Stimulated activated CD8-positive, alpha-beta memory T cell treated with anti-CD3 and anti-CD28 coated beads, Interleukin-7, amount 100 ng/mL, for 1 hour (primary cell): ENCODE results near the gene DAGLA.
"Not testable (repeated sequence)": the region's sequence is repeated elsewhere in the genome, so short reads cannot be mapped to it uniquely, and the experiment has no call there.

ENCODE experiments used
- DNase-seq, 2 donors: peaks; one replicate each; pipeline ENCODE4 v3.0.0-alpha.2; 2020; ENCODE audit warnings: low read depth in 2 of 2

DAGLA gene

DNA sequence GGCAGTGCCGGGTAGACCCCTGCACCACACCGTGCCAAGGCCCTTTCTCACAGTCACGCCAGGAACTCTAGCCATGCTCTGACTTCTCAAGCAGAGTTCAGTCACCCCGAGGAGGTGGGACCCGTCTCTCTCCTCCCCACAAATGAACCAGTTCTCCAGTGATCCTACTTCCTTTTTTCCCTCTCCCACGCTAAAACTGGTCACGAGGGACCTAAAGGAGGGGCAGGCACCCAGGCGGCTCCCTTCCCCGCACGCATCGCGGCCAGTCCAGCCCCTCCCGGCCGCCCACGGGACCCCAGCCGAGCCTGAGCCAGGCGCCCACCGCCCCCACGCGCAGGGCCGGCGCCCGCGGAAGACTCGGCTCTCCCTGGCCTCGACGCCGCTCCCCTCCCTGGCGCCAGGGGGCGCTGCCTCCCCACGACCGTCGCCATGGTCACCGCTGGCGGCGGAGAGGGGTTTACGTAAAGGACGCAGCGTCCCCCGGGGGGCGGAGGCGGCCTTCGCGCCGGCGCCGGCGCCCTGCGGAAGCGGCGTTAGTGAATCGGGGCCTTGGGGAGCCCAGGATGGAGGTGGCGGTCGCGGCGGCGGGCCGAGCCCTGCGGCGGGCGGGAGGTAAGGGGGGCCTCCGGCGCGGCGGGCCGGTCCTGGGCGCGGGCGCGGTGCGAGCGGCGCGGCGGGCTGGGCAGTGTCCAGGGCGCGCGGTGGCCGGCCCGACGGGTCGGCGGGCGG, at the start of gene DAGLA:
Gene DAGLA (plus strand): TSS at position 499 of the 729 bp plus-strand sequence. CDS start 39,765 bp downstream, outside the sequence.
- DNase-seq = peak; percentile 66 to 68

DNA sequence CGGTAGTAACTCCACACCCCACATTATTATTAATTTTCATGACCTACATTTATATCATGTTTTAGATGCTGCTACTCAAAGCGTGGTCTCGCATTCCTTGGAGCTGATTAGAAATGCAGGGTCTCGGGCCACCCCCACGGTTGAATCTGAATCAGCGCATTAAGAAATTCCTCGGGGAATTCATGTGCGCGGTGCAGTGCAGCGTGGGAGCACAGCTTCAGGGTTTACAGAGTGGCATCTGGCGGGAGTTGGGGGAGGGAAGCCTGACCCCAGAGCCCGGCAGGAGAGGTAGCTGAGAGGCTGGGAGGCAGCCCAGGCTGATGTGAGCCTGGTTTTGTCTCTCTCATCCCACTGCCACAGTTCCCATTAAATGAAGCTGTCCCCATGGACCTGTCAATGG, 48.1 kb upstream of the DAGLA start:
- DNase-seq = no peak

DNA sequence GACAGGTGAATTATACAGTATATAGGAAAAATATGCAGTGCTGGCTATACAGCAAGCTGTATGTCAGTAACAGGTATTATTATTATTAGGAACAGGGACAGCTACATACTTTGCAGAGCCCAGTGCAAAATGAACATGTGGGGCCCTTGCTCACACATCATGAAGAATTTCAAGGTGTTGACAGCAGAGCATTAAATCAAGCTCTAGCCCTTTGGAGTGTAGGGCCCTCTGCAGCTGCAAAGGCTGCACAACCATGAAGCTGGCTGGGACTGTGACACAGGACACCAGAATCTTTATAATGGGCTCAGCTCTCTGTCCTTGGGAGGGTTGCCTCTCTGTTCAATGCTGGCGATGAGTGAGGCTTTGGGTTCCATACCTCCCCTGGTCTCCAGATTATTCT, 44.9 kb upstream of the DAGLA start:
- no peak for DNase-seq

DNA sequence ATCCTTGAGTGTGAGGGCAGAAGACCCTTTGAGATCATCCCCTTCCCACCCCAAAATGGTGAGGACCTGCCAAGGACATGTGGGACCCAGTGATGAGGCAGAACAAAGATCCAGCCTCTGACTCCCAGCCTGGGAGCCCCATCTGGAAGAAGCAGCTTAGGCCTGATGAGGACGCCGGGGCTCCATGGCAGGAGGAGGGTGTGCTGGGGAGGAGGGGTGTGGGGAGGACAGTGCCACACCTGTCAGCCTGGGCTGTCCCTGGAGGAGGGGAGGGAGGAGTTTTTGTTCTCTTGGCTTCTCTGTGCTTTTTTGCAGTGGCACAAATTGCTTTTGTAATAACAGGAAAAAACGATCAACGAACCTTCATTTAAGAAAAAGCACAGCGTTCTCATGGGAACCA, 44.4 kb upstream of the DAGLA start:
- DNase-seq = no peak

DNA sequence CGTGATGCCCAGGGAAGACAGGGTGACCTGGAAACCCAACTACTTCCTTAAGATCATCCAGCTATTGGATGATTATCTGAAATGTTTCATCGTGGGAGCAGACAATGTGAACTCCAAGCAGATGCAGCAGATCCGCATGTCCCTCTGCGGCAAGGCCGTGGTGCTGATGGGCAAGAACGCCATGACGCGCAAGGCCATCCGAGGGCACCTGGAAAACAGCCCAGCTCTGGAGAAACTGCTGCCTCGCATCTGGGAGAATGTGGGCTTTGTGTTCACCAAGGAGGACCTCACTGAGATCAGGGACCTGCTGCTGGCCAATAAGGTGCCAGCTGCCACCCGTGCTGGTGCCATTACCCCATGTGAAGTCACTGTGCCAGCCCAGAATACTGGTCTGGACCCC, 43.5 kb upstream of the DAGLA start:
- DNase-seq = no peak

DNA sequence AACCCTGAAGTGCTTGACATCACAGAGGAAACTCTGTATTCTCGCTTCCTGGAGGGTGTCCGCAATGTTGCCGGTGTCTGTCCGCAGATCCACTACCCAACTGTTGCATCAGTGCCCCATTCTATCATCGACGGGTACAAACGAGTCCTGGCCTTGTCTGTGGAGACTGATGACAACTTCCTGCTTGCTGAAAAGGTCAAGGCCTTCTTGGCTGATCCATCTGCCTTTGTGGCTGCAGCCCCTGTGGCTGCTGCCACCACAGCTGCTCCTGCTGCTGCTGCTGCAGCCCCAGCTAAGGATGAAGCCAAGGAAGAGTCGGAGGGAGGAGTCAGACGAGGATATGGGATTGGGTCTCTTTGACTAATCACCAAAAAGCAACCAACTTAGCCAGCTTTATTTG, 42.9 kb upstream of the DAGLA start:
- no peak for DNase-seq

GRCh38 chr11:61639816-61640443, 40.3 kb upstream of the DAGLA start:
- DNase-seq = no peak

GRCh38 chr11:61642162-61642561, 38.0 kb upstream of the DAGLA start:
- DNase-seq = no peak

DNA sequence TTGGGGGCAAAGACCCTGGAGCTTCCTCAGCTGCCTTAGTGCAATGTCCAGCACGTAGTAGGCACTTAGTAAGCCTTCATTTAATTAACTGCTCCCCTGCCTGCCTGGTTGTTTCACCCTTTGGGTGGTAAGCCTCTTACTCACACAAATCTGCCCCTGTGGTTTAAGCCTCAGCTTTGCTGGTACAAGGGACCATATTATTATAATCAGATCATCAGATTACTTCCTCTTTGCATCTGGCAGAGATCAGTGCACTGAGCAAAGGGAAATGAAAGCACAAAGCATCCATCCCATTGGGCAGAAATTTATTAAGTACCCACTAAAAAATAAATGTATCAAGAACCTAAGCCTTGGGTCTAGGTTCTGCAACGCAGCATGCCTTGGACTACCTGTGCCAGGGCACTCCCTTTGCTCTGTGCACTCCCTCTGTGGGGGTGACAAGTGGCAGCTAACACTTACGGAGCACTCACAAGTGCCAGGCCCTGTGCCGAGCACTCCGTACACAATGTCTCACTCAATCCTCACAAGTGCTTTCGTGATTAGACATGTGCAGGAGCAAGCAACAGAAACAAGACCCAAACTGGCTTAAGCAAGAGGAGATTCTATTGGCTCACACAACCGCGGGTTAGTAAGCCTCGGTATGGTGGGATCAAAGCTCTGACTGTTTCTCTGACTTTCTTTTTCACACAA, 34.9 kb upstream of the DAGLA start:
- no peak for DNase-seq

DNA sequence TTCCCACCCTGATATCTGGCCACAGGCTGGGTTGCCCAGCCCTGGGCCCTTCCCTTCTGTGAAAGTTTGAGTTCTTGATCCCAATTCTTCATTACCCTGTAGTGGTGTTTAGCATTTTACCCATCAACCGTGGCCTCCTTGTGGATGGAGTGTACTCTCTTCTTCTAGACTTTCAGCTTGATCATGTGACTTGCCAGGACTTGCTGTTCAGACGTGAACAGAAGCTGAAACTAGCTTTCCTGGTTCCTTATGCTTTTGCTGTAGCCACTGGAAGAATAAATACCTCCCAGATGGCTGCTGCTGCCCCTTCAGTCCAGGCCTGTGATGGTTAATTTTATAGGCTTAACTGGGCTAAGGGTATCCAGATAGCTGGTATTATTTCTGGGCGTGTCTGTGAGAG, 32.7 kb upstream of the DAGLA start:
- no peak for DNase-seq

GRCh38 chr11:61650781-61651571, 29.2 kb upstream of the DAGLA start:
- no peak for DNase-seq

- DNase-seq = no peak
These were observed 28.1 kb upstream of the DAGLA start for GRCh38 chr11:61652135-61652534.

- no peak for DNase-seq
These were observed 25.8 kb upstream of the DAGLA start for GRCh38 chr11:61654397-61654829.

DNA sequence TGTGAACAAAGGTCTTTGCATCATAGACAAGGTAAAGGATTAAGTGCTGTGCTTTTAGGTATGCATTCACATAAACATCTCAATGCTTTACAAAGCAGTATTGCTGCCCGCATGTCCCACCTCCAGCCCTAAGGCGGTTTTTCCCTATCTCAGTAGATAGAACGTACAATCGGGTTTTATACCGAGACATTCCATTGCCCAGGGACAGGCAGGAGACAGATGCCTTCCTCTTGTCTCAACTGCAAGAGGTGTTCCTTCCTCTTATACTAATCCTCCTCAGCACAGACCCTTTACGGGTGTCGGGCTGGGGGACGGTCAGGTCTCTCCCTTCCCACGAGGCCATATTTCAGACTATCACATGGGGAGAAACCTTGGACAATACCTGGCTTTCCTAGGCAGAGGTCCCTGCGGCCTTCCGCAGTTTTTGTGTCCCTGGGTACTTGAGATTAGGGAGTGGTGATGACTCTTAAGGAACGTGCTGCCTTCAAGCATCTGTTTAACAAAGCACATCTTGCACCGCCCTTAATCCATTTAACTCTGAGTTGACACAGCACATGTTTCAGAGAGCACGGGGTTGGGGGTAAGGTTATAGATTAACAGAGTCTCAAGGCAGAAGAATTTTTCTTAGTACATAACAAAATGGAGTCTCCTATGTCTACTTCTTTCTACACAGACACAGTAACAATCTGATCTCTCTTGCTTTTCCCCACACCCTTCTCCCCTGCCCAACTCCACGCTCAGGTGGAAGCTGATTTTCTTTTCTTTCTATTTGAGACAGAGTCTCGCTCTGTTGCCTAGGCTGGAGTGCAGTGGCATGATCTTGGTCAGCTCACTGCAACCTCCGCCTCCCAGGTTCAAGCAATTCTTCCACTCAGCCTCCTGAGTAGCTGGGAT, 24.7 kb upstream of the DAGLA start:
- not testable (repeated sequence) for DNase-seq

GRCh38 chr11:61656347-61657077, 23.7 kb upstream of the DAGLA start:
- DNase-seq = no peak

- DNase-seq = no peak
These were observed 22.5 kb upstream of the DAGLA start for GRCh38 chr11:61657566-61658290.

- DNase-seq = no peak
These were observed 20.6 kb upstream of the DAGLA start for GRCh38 chr11:61659413-61660196.

DNA sequence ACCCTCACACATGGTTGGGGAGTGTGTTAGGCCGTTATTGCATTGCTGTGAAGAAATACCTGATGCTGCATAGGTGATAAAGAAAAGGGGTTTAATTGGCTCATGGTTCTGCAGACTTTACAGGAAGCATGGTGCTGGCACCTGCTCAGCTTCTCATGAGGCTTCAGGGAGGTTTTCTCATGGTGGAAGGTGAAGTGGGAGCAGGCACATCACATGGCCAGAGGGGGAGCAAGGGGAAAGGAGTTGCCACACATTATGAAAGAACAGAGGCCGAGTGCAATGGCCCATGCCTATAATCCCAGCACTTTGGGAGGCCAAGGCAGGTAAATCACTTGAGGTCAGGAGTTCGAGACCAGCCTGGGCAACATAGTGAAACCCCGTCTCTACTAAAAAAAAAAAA, 19.2 kb upstream of the DAGLA start:
- DNase-seq = not testable (repeated sequence)
